Tibial nerve (tissue), 4 donors: ENCODE results near the gene IFNG. TPM values are rescaled to one million over a fixed set of nuclear protein-coding genes. Genes with fewer than 3 reads are reported as not detected.
"Not testable (repeated sequence)": the region's sequence is repeated elsewhere in the genome, so short reads cannot be mapped to it uniquely, and the experiment has no call there.

Experiments used
- DNase-seq, 2 donors: peaks; one replicate each; pipeline ENCODE4 v3.0.0-alpha.2; 2019; ENCODE audit warnings: low spot score in 2 of 2
- H3K27ac ChIP-seq, 4 donors: fragments of 200-600 bp; sonication (generic) in 3 of 4; one replicate each; pipeline ENCODE4 v1.5.1; 2017 to 2019; ENCODE audit warnings: mild to moderate bottlenecking in 1 of 4
- H3K27me3 ChIP-seq, 2 donors: fragments of 200-600 bp; sonication (generic) in 1 of 2; one replicate each; pipeline versions ENCODE4 v1.5.1 to v1.6.0; 2017 to 2019
- H3K36me3 ChIP-seq, 3 donors: fragments of 200-600 bp; sonication (generic); one replicate each; pipeline ENCODE4 v1.5.1; 2018 to 2019
- H3K4me1 ChIP-seq, 4 donors: fragments of 200-600 bp; sonication (generic) in 3 of 4; one replicate each; pipeline ENCODE4 v1.5.1; 2017 to 2019
- H3K4me3 ChIP-seq, 4 donors: fragments of 200-600 bp; sonication (generic) in 3 of 4; one replicate each; pipeline ENCODE4 v1.5.1; 2017 to 2019; ENCODE audit warnings: mild to moderate bottlenecking in 1 of 4, moderate library complexity in 1 of 4
- H3K9me3 ChIP-seq, 4 donors: fragments of 200-600 bp; sonication (generic) in 3 of 4; one replicate each; pipeline ENCODE4 v1.5.1; 2017 to 2019
- EP300 ChIP-seq, 2 donors: sonication (generic); formaldehyde crosslinking; IDR thresholded peaks; one replicate each; pipeline ENCODE4 v1.6.1; 2017; ENCODE audit warnings: antibody characterized with exemption in 2 of 2, mild to moderate bottlenecking in 1 of 2
- POLR2A ChIP-seq, 2 donors: fragments of 450-650 bp; IDR thresholded peaks; one replicate each; pipeline ENCODE4 v1.6.1; 2017; ENCODE audit warnings: antibody characterized with exemption in 2 of 2, mild to moderate bottlenecking in 2 of 2, moderate library complexity in 2 of 2
- WGBS, 2 donors: methylation state at CpG; one replicate each; pipeline ENCODE4 v1.1.5; 2018; 5-methylcytosine and 5-hydroxymethylcytosine counted together
- total RNA-seq, 4 donors: library from RNA; depleted of rRNA; stranded (reverse); fragments of >200 nt; gene quantifications; one replicate each; pipeline ENCODE4 v1.1.0, GENCODE V29; 2016
- TF ChIP-seq, protein P1 (sequence below), 5 experiments: fragments of 200-600 bp in 3 of 5; fragments of 450-650 bp in 2 of 5; sonication (generic) in 3 of 5; IDR thresholded peaks; one replicate each; pipeline ENCODE4 v1.5.1; 2016 to 2019; ENCODE audit warnings: antibody characterized with exemption in 5 of 5, mild to moderate bottlenecking in 3 of 5, moderate library complexity in 2 of 5

The IFNG gene
- total RNA-seq, 4 donors from 2014 or later: not detected

GRCh38 chr12:68176257-68176656 is 16.7 kb upstream of the IFNG start:
- no peak for DNase-seq
- no peak for TF ChIP-seq POLR2A (IDR thresholded peaks at IDR 0.05)
- TF ChIP-seq, protein P1, sequence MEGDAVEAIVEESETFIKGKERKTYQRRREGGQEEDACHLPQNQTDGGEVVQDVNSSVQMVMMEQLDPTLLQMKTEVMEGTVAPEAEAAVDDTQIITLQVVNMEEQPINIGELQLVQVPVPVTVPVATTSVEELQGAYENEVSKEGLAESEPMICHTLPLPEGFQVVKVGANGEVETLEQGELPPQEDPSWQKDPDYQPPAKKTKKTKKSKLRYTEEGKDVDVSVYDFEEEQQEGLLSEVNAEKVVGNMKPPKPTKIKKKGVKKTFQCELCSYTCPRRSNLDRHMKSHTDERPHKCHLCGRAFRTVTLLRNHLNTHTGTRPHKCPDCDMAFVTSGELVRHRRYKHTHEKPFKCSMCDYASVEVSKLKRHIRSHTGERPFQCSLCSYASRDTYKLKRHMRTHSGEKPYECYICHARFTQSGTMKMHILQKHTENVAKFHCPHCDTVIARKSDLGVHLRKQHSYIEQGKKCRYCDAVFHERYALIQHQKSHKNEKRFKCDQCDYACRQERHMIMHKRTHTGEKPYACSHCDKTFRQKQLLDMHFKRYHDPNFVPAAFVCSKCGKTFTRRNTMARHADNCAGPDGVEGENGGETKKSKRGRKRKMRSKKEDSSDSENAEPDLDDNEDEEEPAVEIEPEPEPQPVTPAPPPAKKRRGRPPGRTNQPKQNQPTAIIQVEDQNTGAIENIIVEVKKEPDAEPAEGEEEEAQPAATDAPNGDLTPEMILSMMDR (IDR thresholded peaks at IDR 0.05): no peak
- TF ChIP-seq EP300 (IDR thresholded peaks at IDR 0.05): no peak
- no peaks in the 10 kb centered on the region for H3K36me3 ChIP-seq
- no peak overlapping the region for H3K4me3 ChIP-seq
- no peak overlapping the region for H3K27ac ChIP-seq
- no peaks in the 10 kb centered on the region for H3K9me3 ChIP-seq
- no peaks in the 10 kb centered on the region for H3K27me3 ChIP-seq
- H3K4me1 ChIP-seq: no peaks in the 10 kb centered on the region

DNA sequence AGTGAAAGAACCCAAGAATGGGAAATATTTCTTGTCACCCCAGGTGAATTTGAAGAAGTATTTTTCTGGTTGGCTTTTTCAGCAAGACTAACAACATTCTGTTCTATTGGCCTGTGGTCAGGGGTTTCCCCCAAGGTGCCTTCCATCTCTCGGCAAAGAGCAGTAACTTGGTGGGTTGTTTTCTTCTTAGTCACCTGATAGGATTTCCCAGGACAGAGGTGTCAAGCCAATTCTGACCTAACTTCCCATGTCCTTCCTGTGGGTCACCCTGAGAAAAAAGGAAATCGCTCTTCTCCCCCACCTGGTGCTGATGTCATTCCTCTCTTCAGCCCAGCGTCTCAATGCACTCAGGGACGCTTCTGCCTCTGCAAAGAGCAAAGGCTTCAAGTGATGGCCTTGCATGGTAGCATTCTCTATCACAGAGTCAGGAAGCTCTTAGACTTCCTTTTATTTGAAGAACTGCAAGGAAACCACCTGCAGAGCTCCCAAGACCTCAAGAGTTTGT is 16.1 kb upstream of the IFNG start:
- no peaks in the 10 kb centered on the region for H3K36me3 ChIP-seq
- 44 to 56% methylated on average over 4 of the region's 4 CpGs for WGBS, 2 donors

GRCh38 chr12:68174761-68175160 is 15.2 kb upstream of the IFNG start:
- H3K36me3 ChIP-seq, H3K4me1 ChIP-seq, H3K27me3 ChIP-seq, DNase-seq, H3K27ac ChIP-seq, H3K9me3 ChIP-seq, H3K4me3 ChIP-seq: not testable (repeated sequence)
- WGBS, 2 donors: 92 to 95% methylated on average over 3 of the region's 3 CpGs

More for the DNA sequence above, 16.1 kb upstream of the IFNG start:
- Histone ChIP-seq H3K4me1 (no peaks in the 10 kb centered on the region), H3K4me3 (no peak overlapping the region), H3K27me3 (no peaks in the 10 kb centered on the region), H3K27ac (no peak overlapping the region), H3K9me3 (no peaks in the 10 kb centered on the region)
- no peak for DNase-seq
- TF ChIP-seq POLR2A (IDR thresholded peaks at IDR 0.05): no peak
- TF ChIP-seq, protein P1 (IDR thresholded peaks at IDR 0.05): no peak
- TF ChIP-seq EP300 (IDR thresholded peaks at IDR 0.05): no peak

GRCh38 chr12:68173792-68174191 is 14.3 kb upstream of the IFNG start:
- Histone ChIP-seq H3K27ac (no peak overlapping the region), H3K9me3 (no peaks in the 10 kb centered on the region), H3K4me3 (no peak overlapping the region), H3K4me1 (no peaks in the 10 kb centered on the region), H3K27me3 (no peaks in the 10 kb centered on the region), H3K36me3 (no peaks in the 10 kb centered on the region)
- DNase-seq: no peak
- TF ChIP-seq POLR2A (IDR thresholded peaks at IDR 0.05): no peak
- TF ChIP-seq, protein P1 (IDR thresholded peaks at IDR 0.05): no peak
- no peak for TF ChIP-seq EP300 (IDR thresholded peaks at IDR 0.05)

DNA sequence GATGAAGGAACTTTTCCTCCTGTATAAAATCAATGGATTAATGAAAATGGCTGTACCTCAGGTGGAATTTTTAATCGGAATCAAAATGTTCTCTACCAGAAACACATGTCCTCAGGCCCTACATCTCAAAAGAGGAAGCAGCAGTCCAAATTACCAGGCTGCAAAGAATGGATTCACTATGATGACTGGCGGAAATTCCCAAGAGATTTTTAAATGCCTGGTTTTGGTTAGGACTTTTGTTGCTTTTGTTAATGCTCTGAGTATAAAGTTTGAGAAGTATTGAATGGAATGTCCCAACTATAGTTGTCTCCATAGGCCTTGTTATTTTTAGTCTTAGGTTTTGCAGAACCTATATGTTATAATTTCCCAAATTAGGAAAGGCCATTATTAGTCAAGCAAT is 11.2 kb upstream of the IFNG start:
- 68 to 75% methylated on average over 2 of the region's 2 CpGs for WGBS, 2 donors
- DNase-seq: no peak
- TF ChIP-seq POLR2A (IDR thresholded peaks at IDR 0.05) (no peak), EP300 (IDR thresholded peaks at IDR 0.05) (no peak)
- TF ChIP-seq, protein P1 (IDR thresholded peaks at IDR 0.05): no peak
- no peaks in the 10 kb centered on the region for H3K4me1 ChIP-seq
- H3K27ac ChIP-seq: no peak overlapping the region
- H3K36me3 ChIP-seq: no peaks in the 10 kb centered on the region
- no peak overlapping the region for H3K4me3 ChIP-seq
- H3K27me3 ChIP-seq: no peaks in the 10 kb centered on the region
- no peaks in the 10 kb centered on the region for H3K9me3 ChIP-seq
